Right renal cortex interstitium (tissue), 3 donors: ENCODE data around the gene SGPL1. TPM values are rescaled to one million over a fixed set of nuclear protein-coding genes. Genes with fewer than 3 reads are reported as not detected.

Experiments used
- DNase-seq, 3 donors: peaks; one replicate each; pipeline ENCODE4 v3.0.0-alpha.2; 2013; ENCODE audit warnings: low read depth in 3 of 3, low spot score in 2 of 3
- polyA plus RNA-seq, 3 donors: library from polyadenylated mRNA; unstranded; fragments of 120-200 nt; gene quantifications; one replicate each; pipeline ENCODE4 v1.2.1, GENCODE V29; 2013; ENCODE audit not compliant: insufficient read length in 3 of 3

SGPL1 gene
- polyA plus RNA-seq, 3 donors, result 59.5 to 66.8 (median 60.0) TPM

DNA sequence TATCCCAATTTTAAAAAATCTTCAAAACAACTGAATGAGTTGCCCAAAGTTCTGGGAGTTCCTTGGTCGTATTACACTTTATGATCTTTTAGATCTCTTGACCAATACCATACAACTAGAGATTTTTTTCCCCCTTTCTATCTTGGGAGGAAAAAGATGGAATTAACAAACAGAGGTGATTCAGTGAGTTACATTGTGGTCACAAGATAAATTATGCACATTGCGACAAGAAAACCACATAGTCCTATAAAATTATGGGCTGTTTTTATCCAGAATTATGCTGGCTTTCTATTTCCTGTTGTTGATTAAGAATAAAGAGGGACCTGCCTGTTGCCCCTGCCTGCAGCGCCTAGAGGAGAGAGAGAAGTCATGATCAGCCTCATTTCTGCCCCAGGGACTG lies 8.2 kb upstream of the SGPL1 start:
- DNase-seq, result no peak

DNA sequence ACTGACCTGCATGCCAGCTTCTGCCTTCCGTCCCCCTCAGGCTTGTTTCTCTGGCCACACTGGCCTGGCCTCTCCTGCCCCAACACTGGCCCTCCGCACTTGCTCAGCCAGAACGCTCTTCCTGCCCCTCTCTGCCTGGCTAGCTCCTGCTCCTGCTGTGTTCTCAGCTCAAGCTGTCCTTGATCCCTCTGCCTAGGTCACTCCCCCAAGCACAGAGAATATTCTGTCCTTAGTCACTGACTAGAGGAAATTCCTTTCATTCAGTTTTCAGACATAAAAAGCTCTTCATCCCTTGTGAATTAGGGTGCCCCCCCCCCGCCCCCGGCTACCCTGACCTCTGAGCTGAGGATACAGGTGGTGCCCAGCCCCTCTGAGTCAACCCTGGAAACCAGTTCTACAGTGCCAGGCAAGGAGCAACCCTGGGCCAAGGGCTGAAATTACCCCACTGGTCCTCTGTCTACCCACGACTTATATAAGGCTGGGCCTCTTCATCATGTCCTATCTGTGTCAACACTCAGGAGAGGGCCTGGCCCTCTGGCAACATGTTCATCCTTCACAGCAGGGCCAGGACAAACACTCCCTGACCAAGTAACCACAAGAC lies 6.6 kb upstream of the SGPL1 start:
- DNase-seq, result no peak

DNA sequence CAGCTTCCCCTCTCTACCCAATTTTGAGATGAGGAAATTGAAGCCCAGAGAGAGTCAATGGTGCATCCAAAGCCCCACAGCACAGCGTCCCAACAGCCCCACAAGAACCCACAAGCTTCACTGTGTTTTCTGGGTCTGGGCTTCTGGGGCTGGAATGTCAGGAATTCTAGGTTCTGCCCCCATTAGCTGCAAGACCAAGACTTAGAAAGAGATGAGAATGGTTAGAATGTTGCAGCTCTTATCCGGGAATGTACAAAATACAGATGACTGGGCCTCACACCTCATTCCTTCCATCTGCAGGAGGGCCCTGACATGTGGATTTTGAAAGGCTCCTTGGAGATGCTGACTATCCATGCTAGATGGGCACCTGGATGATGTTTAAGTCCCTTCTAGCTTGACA lies 6.0 kb upstream of the SGPL1 start:
- no peak for DNase-seq

GRCh38 chr10:70810967-70811366 lies 4.8 kb upstream of the SGPL1 start:
- DNase-seq, result no peak

- DNase-seq, result no peak
Measured at GRCh38 chr10:70811881-70812280, 3.9 kb upstream of the SGPL1 start.

- DNase-seq, result no peak
Measured at GRCh38 chr10:70812814-70813213, 2.9 kb upstream of the SGPL1 start.

DNA sequence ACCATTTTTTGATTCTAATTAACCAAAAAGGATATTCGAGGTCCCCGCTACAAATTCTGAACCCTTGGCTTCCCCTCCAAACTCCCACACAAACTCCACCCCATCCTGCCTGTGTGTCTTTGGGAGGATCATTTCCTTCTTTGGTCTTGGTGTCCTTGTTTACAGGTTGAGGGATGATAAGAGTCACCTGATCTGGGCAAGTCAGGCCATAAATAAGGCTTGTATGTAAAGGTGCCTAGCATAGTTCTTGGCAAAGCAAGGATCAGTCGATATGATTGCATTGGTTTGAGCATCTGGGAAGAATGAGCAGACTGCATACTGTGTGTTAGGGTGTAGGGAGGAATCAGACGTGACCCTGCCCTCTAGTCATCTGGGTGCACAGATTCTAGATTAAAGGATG lies 1.6 kb upstream of the SGPL1 start:
- DNase-seq, result no peak

DNA sequence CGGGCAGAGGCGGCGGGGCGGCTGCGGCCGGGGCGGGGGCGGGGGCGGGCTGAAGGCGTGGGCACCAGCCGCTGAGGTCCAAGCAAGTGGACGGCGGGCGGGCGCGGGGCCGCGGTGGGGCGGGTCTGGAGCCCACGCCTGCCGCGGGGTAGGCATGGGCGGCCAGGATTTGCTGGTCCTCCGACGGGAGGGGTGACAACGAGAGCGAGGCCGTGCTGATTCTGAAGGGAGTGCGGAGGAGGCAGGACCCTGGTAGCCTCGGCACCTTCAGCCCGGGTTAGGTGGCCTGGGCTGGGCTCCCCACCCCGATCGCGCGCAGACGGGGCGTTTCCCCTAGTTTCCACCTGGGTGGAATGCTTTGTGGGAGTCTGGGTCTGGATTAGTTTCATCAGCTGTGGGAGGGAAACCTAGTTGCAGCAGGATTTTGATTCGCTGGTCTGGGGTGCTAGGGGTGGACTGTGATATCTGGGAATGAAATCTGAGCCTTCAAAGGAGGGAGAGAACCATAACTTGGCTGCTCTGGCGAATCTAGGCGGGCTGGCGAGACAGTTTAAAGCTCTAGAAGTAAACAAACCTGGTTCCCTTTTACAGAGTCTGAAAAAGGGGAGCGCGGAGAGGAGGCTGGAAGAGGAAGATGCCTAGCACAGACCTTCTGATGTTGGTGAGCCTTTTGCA lies 609 bp downstream of the SGPL1 start:
- peak; percentile 72 to 77 (median 72) for DNase-seq

DNA sequence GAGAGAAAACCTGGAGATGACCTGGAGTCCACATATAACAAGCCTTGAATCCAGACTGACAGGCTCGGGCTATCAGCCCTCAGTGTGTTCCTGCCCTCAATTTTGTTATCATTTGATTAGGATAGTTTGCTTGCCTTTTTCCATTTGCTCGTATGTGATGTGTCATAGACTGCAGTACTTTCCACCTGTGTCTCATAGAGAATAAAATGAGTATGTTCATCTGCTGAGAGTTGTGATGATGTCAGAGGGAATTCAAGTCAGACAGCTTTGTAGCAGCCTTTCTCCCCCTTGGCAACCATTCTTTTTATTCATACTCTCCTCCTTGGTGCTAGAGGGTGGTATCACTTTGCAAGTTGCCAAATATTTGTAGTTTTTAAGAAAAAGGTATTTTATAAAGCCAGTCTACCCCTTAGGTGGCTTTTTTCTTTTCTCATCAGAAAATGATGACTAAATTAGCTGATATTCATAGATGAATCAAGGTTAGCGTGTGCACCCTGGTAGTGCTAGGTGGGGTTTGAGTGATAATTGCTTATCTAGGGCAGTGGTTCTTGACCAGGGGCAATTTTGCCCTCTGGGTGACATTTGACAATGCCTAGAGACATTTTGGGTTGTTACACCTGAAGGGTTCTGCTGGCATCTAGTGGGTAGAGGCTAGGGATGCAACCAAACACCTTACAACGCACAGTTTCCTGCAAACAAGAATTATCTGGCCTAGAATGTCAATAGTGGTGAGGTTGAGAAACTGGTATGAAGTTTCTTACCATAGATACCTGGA lies 5.4 kb downstream of the SGPL1 start:
- no peak for DNase-seq

DNA sequence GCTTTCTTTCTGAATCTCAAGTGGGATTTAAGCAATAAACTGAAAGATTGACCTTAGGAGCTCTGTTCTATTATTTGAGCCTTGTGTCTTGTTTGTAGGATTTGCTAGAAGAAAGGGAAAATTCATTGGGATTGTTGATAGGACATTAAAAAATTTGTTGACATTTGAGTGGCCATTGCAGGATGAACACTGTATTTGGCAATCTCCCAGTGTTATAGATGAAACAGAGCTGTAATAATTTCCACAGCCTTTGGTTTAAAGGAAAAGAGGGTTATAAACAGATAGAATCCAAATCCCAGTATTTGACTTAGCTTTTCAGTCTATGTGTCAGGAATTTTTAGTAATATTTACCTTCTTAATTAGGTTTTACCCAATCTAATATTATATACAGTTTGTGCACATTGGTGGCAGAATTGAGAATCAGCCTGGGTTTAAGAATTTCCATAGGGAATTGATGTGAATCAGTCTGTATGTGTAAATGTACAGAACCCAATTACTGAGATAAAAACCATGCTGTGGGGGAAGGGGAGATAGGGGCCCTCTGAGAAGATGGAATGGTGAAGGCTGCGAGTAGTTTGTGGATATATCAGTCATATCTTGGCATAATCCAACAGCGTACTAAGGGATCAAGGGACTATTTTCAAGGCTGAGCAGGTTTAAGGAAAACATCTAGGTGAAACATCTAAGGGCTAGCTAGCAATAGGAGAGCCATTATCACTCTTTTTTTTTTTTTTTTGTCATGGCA lies 6.5 kb downstream of the SGPL1 start:
- DNase-seq, result no peak

DNA sequence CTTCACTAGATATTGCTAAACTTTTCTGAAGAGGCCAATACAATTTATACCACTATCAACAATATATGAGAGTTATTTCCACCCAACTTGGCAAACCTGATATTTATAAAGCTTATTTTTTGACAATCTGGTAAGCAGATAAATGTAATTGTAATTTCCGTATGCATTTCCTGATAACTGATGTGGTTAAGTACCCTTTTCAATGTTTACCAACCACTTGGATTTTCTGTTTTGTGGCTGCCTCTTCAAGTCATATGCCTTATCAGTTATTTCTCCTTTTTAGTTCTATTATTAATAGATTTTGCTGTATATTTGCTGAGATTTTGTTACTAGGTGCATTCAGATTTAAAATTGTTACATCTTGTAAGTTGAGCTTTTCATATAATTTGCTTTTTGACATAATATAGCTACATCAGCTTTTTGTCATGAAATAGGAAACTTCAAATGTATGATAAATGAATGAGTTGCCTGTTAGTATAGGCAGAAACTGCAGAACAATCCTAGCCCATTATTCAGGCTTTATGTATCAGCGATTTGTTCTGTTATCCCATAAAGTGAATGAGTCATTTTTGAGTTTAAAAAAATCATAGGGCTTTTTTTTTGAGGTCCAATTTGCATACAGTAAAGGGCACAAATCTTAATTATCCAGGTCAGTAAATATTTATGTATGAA lies 11.5 kb downstream of the SGPL1 start:
- DNase-seq, result no peak

DNA sequence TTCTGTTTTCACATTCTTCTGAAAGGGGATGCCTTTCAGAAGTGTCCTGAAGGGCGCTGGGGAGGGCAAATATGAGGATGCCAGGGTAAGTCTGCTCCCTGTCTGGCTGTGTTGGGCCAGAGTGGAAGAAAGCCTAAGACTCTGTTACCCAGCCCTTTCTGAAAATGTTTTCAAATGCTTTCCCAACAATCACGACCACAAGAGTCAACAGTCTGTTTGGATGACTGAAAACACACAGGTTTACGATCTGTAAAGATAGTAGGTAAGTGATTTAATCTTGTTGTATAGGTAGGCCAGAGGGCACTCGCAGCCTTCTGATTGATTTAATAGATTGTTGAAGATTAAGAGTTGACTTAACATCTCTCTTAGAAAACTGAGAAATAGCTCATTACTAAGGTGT lies 13.2 kb downstream of the SGPL1 start:
- DNase-seq, result no peak

GRCh38 chr10:70829543-70829942 lies 13.8 kb downstream of the SGPL1 start:
- no peak for DNase-seq

GRCh38 chr10:70830164-70830563 lies 14.4 kb downstream of the SGPL1 start:
- DNase-seq, result no peak

DNA sequence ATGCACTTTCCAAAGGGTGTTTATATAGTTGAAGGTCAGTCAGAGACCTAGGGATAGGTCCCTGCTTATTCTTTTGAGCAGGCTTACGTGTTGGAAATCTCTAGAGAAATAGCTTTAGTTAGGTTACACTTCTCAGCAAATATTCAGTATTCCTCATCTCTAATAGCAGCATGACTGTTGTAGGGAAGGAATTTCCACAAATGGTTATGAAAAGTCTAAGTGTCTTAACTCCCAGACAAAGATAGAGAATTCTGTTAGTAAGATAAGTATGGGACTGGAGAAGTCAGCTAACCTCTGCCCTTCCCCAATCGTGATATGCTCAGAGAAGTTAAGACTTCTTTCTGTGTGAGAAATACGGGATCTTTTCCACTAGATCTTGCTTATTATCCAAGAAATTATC lies 16.5 kb downstream of the SGPL1 start:
- DNase-seq, result no peak

DNA sequence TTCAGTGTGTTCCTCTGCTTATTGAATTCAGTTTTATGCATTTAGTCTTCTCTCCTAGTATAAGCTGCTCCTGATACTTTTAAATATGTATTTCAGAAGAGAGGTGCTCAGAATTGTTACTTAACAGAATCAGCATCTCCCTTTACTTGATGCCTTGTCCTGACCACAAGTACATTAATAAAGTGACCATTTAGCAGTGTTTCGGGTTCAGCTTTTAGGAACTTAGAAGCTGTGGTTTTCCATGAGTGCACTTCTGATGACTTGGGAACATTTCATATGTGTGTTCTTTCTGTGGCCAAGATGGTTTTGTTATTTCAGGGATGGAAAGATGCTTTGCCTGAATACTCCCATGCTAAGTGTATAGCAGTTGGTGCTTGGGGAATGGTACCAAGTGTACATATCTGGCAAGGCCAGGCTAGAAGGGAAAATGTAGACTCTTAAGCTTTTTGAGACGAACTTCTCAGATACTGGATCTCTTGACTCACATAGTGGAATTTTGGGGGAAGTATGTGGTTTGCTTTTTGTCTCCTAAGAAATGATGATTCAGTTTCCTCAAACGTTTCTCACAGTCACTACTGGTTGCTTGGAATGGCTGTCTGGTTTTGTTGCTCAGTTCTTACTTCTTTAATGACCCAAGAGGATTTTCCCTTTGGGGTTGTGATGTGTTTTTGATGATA lies 17.2 kb downstream of the SGPL1 start:
- no peak for DNase-seq

DNA sequence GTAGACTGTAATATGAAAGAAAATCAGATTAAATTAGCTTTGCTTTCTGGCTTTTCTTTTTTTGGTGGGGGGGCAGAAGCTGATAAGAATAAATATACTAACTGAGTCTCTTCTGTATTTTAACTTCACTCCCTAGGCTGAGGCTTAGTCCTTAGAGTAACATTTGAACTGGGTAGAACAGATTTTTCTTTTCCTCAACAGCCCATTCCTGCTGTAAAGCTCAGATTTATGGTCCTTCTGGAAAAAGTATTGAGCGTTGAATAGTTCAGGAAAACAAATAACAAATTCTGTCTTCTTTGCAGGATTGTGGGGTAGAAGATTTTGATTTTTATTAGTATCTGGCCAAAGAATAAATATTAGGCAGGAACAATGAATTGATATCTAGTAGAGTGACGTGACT lies 17.9 kb downstream of the SGPL1 start:
- DNase-seq, result no peak

- DNase-seq, result no peak
Measured at GRCh38 chr10:70834021-70834420, 18.3 kb downstream of the SGPL1 start.

DNA sequence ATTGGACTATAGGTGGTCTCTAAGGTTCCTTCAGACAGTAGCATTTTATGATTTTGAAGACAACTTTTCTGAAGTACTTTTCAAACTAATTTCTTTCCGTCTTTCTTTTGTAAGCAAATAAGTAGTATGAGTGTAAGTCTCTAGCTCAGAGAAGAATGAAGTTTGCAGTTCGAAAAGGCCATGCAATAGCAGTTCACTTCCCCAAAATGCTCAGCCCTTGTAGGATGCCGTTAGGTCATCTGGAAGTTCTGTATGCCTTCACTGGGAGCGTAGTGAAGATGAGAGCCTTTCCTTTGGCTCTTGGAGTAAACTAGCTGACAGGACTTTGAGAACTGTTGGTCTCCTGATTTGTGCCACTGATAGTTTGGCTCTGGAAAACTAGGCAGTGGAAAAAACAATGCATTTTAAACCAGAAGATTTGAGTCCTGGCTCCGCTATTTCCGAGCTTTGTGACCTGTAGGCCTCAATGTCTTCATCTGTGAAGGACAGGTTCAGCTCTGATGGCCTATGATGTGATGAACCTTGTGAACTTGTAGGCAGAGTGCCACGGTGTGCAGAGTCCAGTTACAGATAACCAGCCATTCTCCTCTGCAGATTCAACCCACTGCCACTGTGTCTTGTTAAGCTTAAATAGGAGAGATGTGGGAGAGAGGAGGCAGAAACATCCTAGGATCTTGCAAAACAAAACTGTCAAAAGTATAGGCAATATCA lies 18.8 kb downstream of the SGPL1 start:
- DNase-seq, result no peak

GRCh38 chr10:70836319-70836718 lies 20.6 kb downstream of the SGPL1 start:
- no peak for DNase-seq
